ENCODE data around the gene BRD4.

The BRD4 gene

DNA sequence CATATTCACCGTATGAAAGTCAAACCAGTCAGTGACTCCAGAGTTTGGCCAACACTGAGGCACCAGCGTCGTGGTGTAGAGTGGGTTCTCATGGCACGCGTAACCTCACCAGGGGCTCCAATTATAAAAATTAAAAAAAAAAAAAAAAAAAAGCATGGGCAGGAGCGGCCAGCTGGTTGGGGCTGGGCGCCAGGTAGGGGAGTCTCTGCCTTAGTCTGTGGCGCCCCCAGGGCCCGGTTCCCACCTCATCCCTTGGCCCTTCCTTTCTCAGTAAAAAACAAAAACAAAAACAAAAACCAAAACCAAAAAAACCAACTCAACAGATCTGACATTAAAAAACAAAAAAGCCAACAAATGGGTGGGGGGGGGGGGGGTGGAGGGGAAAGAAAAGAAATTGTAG is 95.5 kb downstream of the BRD4 start:
- DNase-seq (ENCODE audit: low read depth), result no peak
- TF ChIP-seq, protein P1, sequence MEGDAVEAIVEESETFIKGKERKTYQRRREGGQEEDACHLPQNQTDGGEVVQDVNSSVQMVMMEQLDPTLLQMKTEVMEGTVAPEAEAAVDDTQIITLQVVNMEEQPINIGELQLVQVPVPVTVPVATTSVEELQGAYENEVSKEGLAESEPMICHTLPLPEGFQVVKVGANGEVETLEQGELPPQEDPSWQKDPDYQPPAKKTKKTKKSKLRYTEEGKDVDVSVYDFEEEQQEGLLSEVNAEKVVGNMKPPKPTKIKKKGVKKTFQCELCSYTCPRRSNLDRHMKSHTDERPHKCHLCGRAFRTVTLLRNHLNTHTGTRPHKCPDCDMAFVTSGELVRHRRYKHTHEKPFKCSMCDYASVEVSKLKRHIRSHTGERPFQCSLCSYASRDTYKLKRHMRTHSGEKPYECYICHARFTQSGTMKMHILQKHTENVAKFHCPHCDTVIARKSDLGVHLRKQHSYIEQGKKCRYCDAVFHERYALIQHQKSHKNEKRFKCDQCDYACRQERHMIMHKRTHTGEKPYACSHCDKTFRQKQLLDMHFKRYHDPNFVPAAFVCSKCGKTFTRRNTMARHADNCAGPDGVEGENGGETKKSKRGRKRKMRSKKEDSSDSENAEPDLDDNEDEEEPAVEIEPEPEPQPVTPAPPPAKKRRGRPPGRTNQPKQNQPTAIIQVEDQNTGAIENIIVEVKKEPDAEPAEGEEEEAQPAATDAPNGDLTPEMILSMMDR (conservative IDR thresholded peaks at IDR 0.05; ENCODE audit: low read depth, low read length), result no peak
- H3K4me3 ChIP-seq (ENCODE audit: low read length), result no peak overlapping the region

DNA sequence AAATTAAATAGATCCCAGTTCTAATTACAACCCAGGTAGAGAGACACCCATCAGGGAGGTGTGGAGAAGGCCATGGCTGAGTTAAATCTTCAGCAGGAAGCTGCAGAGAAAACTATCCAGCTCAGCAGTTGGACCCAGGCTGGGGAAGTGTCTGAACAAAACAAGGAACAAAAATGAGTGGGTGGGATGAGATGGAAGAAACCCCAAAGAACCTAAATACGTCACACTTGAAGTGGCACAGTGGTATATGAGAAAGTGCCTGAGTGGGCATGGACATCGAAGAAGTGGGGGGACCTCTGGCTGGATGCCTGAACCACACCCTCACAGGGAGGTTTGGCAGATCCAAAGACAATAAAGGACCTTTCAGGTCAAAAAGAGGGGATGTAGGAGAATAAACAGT is 96.6 kb downstream of the BRD4 start:
- no peak overlapping the region for H3K4me3 ChIP-seq (ENCODE audit: low read length)
- TF ChIP-seq, protein P1 (conservative IDR thresholded peaks at IDR 0.05; ENCODE audit: low read depth, low read length), result no peak
- DNase-seq (ENCODE audit: low read depth), result no peak

DNA sequence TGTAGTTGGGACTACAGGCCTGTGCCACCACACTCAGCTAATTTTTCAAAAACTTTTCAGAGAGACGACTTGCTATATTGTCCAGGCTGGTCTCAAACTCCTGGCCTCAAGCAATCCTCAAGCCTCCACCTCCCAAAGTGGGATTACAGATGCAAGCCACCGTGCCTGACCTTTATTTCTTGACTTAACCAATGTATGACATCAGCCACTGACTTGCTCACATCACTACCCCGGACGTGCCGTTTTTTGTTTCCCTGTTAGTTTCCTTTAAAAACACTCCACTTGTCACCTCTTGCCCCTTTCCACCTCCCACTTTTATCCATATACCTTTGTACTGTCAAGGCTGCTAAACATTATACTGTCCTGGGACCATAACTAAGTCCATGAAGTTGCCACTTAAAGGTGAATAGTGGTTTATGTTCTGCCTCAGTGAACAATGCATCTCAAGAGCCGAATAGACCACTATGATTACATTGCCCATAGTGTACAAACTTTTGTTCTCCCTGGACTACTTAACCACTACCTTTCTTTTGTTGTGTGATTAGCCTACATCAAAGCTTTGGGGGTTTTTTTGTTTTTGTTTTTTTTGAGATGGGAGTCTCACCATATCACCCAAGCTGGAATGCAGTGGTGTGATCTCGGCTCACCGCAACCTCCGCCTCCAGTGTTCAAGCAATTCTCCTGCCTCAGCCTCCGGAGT is 97.8 kb downstream of the BRD4 start:
- TF ChIP-seq, protein P1 (conservative IDR thresholded peaks at IDR 0.05; ENCODE audit: low read depth, low read length), result no peak
- no peak overlapping the region for H3K4me3 ChIP-seq (ENCODE audit: low read length)
- DNase-seq (ENCODE audit: low read depth), result no peak

DNA sequence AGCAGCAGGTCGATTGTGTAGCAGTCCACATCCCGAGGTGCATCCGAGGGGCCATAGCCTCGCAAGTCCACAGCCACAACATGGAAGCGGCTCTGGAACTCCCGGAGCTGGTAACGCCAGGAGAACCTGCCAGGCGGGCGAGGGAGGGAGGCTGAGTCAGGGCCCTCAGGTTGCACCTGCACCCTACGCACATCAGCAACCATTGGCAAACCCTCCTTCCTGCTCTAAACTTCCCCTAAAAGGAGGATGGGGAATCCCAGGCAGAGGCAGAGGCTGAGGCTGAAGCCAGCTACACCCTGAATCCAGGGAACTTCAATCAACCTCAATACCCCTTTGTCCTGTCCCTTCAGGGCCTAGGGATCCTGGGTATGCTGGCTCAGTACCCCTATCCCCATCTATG is 101.1 kb downstream of the BRD4 start:
- H3K4me3 ChIP-seq (ENCODE audit: low read length), result no peak overlapping the region
- TF ChIP-seq, protein P1 (conservative IDR thresholded peaks at IDR 0.05; ENCODE audit: low read depth, low read length), result no peak
- no peak for DNase-seq (ENCODE audit: low read depth)

DNA sequence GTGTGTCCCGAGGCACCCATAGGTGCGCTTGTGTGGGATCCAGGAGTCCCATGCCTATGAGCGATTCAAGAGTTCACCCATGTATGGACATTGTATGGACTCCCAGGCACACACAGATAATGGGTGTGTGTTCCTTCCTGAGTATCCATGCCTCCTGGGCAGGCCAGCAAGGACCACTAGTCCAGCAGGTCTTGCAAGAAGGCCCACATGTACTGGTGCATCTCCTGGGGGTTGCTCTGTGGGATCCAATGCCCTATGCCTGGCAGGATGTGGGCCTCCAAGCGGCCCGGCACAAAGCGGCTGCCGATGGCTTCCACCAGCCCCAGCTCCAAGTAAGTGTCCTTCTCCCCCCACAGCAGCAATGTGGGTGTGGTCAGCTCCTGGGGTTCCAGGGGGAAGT is 105.1 kb downstream of the BRD4 start:
- no peak overlapping the region for H3K4me3 ChIP-seq (ENCODE audit: low read length)
- TF ChIP-seq, protein P1 (conservative IDR thresholded peaks at IDR 0.05; ENCODE audit: low read depth, low read length), result no peak
- DNase-seq (ENCODE audit: low read depth), result no peak

DNA sequence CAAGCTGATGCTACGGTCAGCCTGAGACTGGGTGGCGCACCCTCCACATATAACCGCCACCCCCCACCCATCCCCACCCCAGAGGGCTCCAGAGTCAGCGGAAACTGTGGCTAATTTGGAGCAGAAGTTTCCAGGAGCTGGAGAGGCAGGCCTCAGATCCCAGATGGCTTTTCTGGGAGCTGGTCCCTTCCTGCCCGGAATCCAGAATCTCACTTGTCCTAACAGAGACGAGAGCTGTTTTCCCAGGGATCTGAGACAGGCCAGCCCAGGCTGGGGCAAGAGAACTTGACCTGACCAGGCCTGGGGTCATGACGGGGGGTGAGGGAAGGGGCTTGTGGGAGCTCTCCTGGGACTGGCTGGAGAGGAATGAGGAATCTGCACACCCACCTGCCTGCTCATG is 106.6 kb downstream of the BRD4 start:
- H3K4me3 ChIP-seq (ENCODE audit: low read length), result no peak overlapping the region
- DNase-seq (ENCODE audit: low read depth), result no peak
- TF ChIP-seq, protein P1 (conservative IDR thresholded peaks at IDR 0.05; ENCODE audit: low read depth, low read length), result no peak

DNA sequence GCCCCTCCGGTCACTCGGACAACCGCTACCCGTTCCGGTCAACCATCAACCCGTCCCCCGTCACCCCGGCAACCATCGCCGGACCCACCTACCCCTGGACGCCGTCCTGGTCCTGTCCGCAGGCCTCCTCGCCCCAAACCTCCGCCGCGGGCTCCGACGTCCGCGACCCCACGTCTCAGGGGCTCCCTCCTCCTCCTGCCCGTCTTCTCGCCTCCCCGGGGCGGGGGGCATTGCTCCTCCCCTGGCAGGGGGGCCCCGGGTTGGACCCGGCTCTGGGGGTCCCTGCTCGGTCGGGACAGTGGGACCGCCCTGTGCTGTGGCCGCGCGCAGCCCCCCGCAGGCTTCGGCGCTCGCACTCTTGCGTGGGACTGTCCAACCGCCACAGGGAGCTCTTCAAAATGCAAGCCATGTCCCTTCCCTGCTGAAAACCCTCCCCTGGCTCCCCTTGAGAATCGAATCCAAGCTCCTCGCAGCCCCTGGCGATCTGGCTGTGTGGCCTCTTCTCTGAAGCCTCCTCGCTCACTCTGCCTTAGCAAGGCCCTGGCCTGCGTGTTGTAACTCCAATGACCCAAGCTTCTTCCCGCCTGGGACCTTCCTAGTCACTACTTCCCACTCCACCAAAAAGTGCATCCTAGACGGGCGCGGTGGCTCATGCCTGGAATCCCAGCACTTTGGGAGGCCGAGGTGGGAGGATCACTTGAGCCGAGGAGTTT is 108.5 kb downstream of the BRD4 start:
- no peak for DNase-seq (ENCODE audit: low read depth)
- H3K4me3 ChIP-seq (ENCODE audit: low read length), result peak overlapping the region; percentile 71
- TF ChIP-seq, protein P1 (conservative IDR thresholded peaks at IDR 0.05; ENCODE audit: low read depth, low read length), result no peak

All from retinal pigment epithelial cell (primary cell).